Hepatocyte (in vitro differentiated cells): ENCODE results near the gene MYOCOS. TPM values are rescaled to one million over a fixed set of nuclear protein-coding genes. Genes with fewer than 3 reads are reported as not detected.

ENCODE experiments used
- DNase-seq: peaks from one replicate; pipeline ENCODE4 v3.0.0-alpha.2; 2016; ENCODE audit warnings: low spot score
- H2AFZ ChIP-seq: fragments of 200-600 bp; sonication (generic); 2 replicates; pipeline ENCODE4 v1.6.0; 2016; ENCODE audit warnings: antibody characterized with exemption, mild to moderate bottlenecking
- H3K27ac ChIP-seq: fragments of 200-600 bp; sonication (generic); 2 replicates; pipeline ENCODE4 v1.5.1; 2016; ENCODE audit warnings: mild to moderate bottlenecking
- H3K27me3 ChIP-seq: fragments of 200-600 bp; sonication (generic); 2 replicates; pipeline ENCODE4 v1.6.1; 2016
- H3K36me3 ChIP-seq: fragments of 200-600 bp; sonication (generic); replicated peaks from 2 replicates; pipeline ENCODE4 v1.5.1; 2016; ENCODE audit warnings: low read depth; ENCODE audit not compliant: insufficient read depth
- H3K4me1 ChIP-seq: fragments of 200-600 bp; sonication (generic); 2 replicates; pipeline ENCODE4 v1.5.1; 2016; ENCODE audit warnings: mild to moderate bottlenecking, moderate library complexity; ENCODE audit not compliant: insufficient read depth
- H3K4me2 ChIP-seq: fragments of 200-600 bp; sonication (generic); 2 replicates; pipeline ENCODE4 v1.6.0; 2016
- H3K4me3 ChIP-seq: fragments of 200-600 bp; sonication (generic); 2 replicates; pipeline ENCODE4 v1.5.1; 2016; ENCODE audit warnings: mild to moderate bottlenecking
- H3K79me2 ChIP-seq: fragments of 200-600 bp; sonication (generic); 2 replicates; pipeline ENCODE4 v1.6.0; 2017; ENCODE audit warnings: mild to moderate bottlenecking
- H3K9me2 ChIP-seq: fragments of 200-600 bp; sonication (generic); replicated peaks from 2 replicates; pipeline ENCODE4 v1.6.0; 2017; ENCODE audit warnings: mild to moderate bottlenecking; ENCODE audit not compliant: insufficient read depth
- H3K9me3 ChIP-seq: fragments of 200-600 bp; sonication (generic); 2 replicates; pipeline ENCODE4 v1.5.1; 2016; ENCODE audit warnings: low read depth, mild to moderate bottlenecking
- H4K20me1 ChIP-seq: fragments of 200-600 bp; sonication (generic); 2 replicates; pipeline ENCODE4 v1.6.0; 2016; ENCODE audit warnings: mild to moderate bottlenecking; ENCODE audit not compliant: insufficient read depth, poor library complexity, severe bottlenecking
- EZH2 ChIP-seq: fragments of 200-600 bp; sonication (generic); IDR thresholded peaks from 2 replicates; pipeline ENCODE4 v1.6.1; 2016; ENCODE audit warnings: antibody characterized with exemption, mild to moderate bottlenecking, borderline replicate concordance
- EZH2phosphoT487 ChIP-seq: fragments of 200-600 bp; sonication (generic); IDR thresholded peaks from one replicate; pipeline ENCODE4 v1.6.1; 2018; ENCODE audit warnings: antibody characterized with exemption, mild to moderate bottlenecking, low read depth, moderate library complexity; ENCODE audit not compliant: unreplicated experiment, severe bottlenecking
- WGBS: methylation state at CpG from one replicate; pipeline ENCODE4 v1.1.6; 2016; ENCODE audit warnings: low lambda C conversion rate; ENCODE audit errors: missing lambda C conversion rate; 5-methylcytosine and 5-hydroxymethylcytosine counted together
- polyA plus RNA-seq: library from polyadenylated mRNA; unstranded; fragments of >200 nt; fragmentation: Nextera tagmentation; extraction: Ambion mirVana; gene quantifications from 2 replicates; pipeline ENCODE4 v1.2.1, GENCODE V29; 2016
- total RNA-seq: library from RNA; depleted of rRNA; stranded (reverse); fragments of >200 nt; gene quantifications from 2 replicates; pipeline ENCODE4 v1.2.3, GENCODE V29; 2014
- TF ChIP-seq, protein P1 (sequence below): fragments of 200-600 bp; sonication (generic); IDR thresholded peaks from 2 replicates; pipeline ENCODE4 v1.5.1; 2016; ENCODE audit warnings: antibody characterized with exemption, mild to moderate bottlenecking; ENCODE audit not compliant: poor library complexity

MYOCOS gene
- total and polyA plus RNA-seq, 2 experiments from 2014 or later, result not detected

DNA sequence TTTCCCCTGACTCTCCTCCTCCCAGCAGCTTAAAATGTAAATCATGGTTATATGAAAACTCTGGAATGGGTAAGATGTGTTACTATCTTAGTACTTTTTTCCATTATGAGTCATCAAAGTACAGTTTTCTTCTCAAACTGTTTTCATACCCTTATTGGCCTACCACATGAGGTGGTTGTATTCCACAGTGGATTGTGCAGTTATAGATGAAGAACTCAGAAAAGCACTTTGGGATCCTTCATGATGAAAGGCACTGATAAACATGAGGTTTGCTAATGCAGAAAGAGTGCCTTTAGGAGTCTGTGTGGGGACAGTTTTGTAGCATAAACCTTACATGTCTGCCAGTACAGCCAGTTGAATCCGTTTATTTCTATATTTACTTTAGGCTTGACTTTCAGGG is 32.0 kb upstream of the MYOCOS start:
- no peaks in the 10 kb centered on the region for H3K79me2 ChIP-seq
- TF ChIP-seq EZH2phosphoT487 (no peak), EZH2 (no peak)
- TF ChIP-seq, protein P1, sequence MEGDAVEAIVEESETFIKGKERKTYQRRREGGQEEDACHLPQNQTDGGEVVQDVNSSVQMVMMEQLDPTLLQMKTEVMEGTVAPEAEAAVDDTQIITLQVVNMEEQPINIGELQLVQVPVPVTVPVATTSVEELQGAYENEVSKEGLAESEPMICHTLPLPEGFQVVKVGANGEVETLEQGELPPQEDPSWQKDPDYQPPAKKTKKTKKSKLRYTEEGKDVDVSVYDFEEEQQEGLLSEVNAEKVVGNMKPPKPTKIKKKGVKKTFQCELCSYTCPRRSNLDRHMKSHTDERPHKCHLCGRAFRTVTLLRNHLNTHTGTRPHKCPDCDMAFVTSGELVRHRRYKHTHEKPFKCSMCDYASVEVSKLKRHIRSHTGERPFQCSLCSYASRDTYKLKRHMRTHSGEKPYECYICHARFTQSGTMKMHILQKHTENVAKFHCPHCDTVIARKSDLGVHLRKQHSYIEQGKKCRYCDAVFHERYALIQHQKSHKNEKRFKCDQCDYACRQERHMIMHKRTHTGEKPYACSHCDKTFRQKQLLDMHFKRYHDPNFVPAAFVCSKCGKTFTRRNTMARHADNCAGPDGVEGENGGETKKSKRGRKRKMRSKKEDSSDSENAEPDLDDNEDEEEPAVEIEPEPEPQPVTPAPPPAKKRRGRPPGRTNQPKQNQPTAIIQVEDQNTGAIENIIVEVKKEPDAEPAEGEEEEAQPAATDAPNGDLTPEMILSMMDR, result no peak
- peaks cover 4% of the 10 kb centered on the region for H3K36me3 ChIP-seq
- H3K4me2 ChIP-seq, result no peak overlapping the region
- no peaks in the 10 kb centered on the region for H3K9me3 ChIP-seq
- 77% methylated on average over 1 of the region's 1 CpG for WGBS
- H3K4me3 ChIP-seq, result no peak overlapping the region
- H3K27ac ChIP-seq, result no peak overlapping the region
- H3K4me1 ChIP-seq, result no peaks in the 10 kb centered on the region
- H3K9me2 ChIP-seq, result no peaks in the 10 kb centered on the region
- no peak overlapping the region for H2AFZ ChIP-seq
- no peak for DNase-seq
- H3K27me3 ChIP-seq, result no peaks in the 10 kb centered on the region
- no peaks in the 10 kb centered on the region for H4K20me1 ChIP-seq

DNA sequence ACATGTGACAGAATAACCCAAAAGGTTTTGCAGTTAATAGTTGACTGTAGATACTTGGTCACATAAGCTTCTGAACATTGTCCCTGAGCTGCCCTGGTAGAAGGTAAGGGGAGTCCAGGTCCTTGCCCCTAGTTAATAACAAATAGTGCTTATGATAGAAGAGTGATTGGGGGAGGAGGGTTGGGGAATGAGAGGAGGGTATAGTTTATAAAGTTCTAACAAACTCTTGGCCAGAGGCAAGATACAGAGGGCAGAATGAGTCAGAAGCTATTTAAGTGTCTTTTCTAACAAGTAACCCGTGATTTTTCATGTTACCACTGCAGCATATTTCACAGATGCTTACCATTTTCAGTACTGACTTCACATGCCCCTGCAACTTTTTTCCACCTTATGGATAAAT is 26.7 kb upstream of the MYOCOS start:
- Histone ChIP-seq H4K20me1 (no peaks in the 10 kb centered on the region), H3K9me3 (no peaks in the 10 kb centered on the region), H3K27me3 (no peaks in the 10 kb centered on the region), H3K4me1 (no peaks in the 10 kb centered on the region), H3K9me2 (no peaks in the 10 kb centered on the region), H3K4me2 (no peak overlapping the region), H2AFZ (no peak overlapping the region), H3K79me2 (no peaks in the 10 kb centered on the region), H3K36me3 (peaks cover 4% of the 10 kb centered on the region), H3K27ac (no peak overlapping the region), H3K4me3 (no peak overlapping the region)
- WGBS, result 100% methylated on average over 1 of the region's 1 CpG
- DNase-seq, result no peak
- TF ChIP-seq, protein P1, result no peak
- TF ChIP-seq EZH2phosphoT487, result no peak
- TF ChIP-seq EZH2, result no peak

DNA sequence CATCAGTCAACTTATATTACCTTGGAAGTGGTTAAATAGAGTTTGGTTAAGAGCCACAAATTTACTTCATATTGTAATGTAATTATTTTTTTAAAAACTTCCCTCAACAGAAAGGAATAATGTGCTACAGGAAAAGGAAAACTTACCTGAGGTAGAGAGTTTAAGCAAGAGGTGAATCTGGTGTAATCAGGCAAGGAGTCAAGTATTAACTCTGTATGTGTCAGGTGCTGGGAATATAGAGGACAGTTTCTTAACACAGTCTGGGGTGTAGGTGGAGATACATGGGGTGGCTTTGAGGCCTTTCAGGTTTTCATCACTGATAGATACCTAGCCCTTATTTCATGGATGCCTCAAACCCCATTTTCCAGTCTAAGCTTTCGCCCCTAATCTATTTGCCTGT is 25.9 kb upstream of the MYOCOS start:
- Histone ChIP-seq H3K4me1 (no peaks in the 10 kb centered on the region), H3K36me3 (peaks cover 4% of the 10 kb centered on the region), H3K79me2 (no peaks in the 10 kb centered on the region), H3K4me3 (no peak overlapping the region), H4K20me1 (no peaks in the 10 kb centered on the region), H3K27me3 (no peaks in the 10 kb centered on the region), H3K4me2 (no peak overlapping the region), H3K9me3 (no peaks in the 10 kb centered on the region), H2AFZ (no peak overlapping the region), H3K27ac (no peak overlapping the region), H3K9me2 (no peaks in the 10 kb centered on the region)
- WGBS, result 96% methylated on average over 1 of the region's 1 CpG
- TF ChIP-seq EZH2phosphoT487 (no peak), EZH2 (no peak)
- TF ChIP-seq, protein P1, result no peak
- DNase-seq, result no peak

DNA sequence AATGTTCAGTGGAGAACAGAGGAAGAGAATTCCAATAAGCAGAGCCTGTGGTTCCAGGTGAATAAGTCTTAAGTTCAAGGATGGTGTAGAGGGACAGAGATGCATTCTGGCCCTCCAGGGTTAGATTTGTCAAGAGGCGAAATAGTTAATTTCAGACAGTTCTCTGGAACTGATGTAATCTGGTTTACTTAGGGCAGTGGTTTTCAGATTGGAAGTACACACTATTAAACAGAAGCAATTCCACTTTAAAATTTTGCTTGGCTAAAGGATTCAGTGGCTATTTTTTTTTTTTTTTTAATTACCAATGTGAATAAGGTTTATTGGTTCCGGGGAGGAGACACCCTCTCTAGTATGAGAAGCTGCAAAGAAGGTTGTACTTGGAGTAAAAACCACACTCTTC is 25.3 kb upstream of the MYOCOS start:
- no peaks in the 10 kb centered on the region for H3K79me2 ChIP-seq
- no peak overlapping the region for H3K27ac ChIP-seq
- no peaks in the 10 kb centered on the region for H3K9me3 ChIP-seq
- H4K20me1 ChIP-seq, result no peaks in the 10 kb centered on the region
- H3K27me3 ChIP-seq, result no peaks in the 10 kb centered on the region
- no peak for DNase-seq
- no peaks in the 10 kb centered on the region for H3K9me2 ChIP-seq
- H2AFZ ChIP-seq, result no peak overlapping the region
- no peak overlapping the region for H3K4me2 ChIP-seq
- no peaks in the 10 kb centered on the region for H3K4me1 ChIP-seq
- TF ChIP-seq, protein P1, result no peak
- TF ChIP-seq EZH2phosphoT487, result no peak
- TF ChIP-seq EZH2, result no peak
- H3K4me3 ChIP-seq, result no peak overlapping the region
- 100% methylated on average over 2 of the region's 2 CpGs for WGBS
- H3K36me3 ChIP-seq, result peaks cover 4% of the 10 kb centered on the region
